Activated T-helper 17 cell treated with anti-CD3 and anti-CD28 coated beads, Interleukin-2, amount 50 U/mL, for 72 hours (primary cell): Measurements from ENCODE around the gene SMU1. TPM values are rescaled to one million over a fixed set of nuclear protein-coding genes. Genes with fewer than 3 reads are reported as not detected.
A peak's percentile ranks its signal among the peaks of the same experiment; 100 is the strongest.

ENCODE experiments used
- ATAC-seq: fragments of 150-1000 bp; cut with Tn5 transposase; replicated peaks from 2 replicates; pipeline ENCODE4 v1.10.0; 2021; ENCODE audit warnings: mild to moderate bottlenecking, moderate library complexity
- H3K27ac Mint-ChIP-seq: one replicate; pipeline ENCODE4 v1.8.0; 2022; ENCODE audit warnings: mixed read lengths
- H3K27me3 Mint-ChIP-seq: one replicate; pipeline ENCODE4 v1.8.0; 2022; ENCODE audit warnings: mixed read lengths
- H3K36me3 Mint-ChIP-seq: one replicate; pipeline ENCODE4 v1.8.0; 2022; ENCODE audit warnings: low read depth, mild to moderate bottlenecking, mixed read lengths
- H3K4me1 Mint-ChIP-seq: one replicate; pipeline ENCODE4 v1.8.0; 2022; ENCODE audit warnings: mixed read lengths
- H3K4me3 Mint-ChIP-seq: one replicate; pipeline ENCODE4 v1.8.0; 2022; ENCODE audit warnings: mild to moderate bottlenecking, mixed read lengths
- H3K9me3 Mint-ChIP-seq: one replicate; pipeline ENCODE4 v1.8.0; 2022; ENCODE audit warnings: mixed read lengths
- total RNA-seq, 2 donors: library from RNA; stranded (reverse); gene quantifications; one replicate each; pipeline ENCODE4 v1.2.3, GENCODE V29; 2022

SMU1 gene
- total RNA-seq, 2 donors from 2014 or later = 24.2 to 30.9 TPM

- peak; percentile 61 for ATAC-seq
- peak overlapping the region; percentile 62 for H3K27ac Mint-ChIP-seq
- H3K27me3 Mint-ChIP-seq = no peaks in the 10 kb centered on the region
- H3K9me3 Mint-ChIP-seq = no peaks in the 10 kb centered on the region
- peaks cover 8% of the 10 kb centered on the region for H3K4me1 Mint-ChIP-seq
- H3K4me3 Mint-ChIP-seq = no peak overlapping the region
- H3K36me3 Mint-ChIP-seq = peaks cover 60% of the 10 kb centered on the region
These were observed 33.5 kb upstream of the SMU1 start for GRCh38 chr9:33109850-33110595.

- H3K4me3 Mint-ChIP-seq = no peak overlapping the region
- no peaks in the 10 kb centered on the region for H3K9me3 Mint-ChIP-seq
- no peak for ATAC-seq
- peaks cover 8% of the 10 kb centered on the region for H3K4me1 Mint-ChIP-seq
- peak overlapping the region; percentile 62 for H3K27ac Mint-ChIP-seq
- no peaks in the 10 kb centered on the region for H3K27me3 Mint-ChIP-seq
- peaks cover 51% of the 10 kb centered on the region for H3K36me3 Mint-ChIP-seq
These were observed 32.6 kb upstream of the SMU1 start for GRCh38 chr9:33109097-33109496.

GRCh38 chr9:33108472-33108871 is 32.0 kb upstream of the SMU1 start:
- no peaks in the 10 kb centered on the region for H3K27me3 Mint-ChIP-seq
- peaks cover 45% of the 10 kb centered on the region for H3K36me3 Mint-ChIP-seq
- no peak for ATAC-seq

GRCh38 chr9:33107762-33108161 is 31.3 kb upstream of the SMU1 start:
- H3K27ac Mint-ChIP-seq = no peak overlapping the region
- no peak for ATAC-seq
- H3K4me3 Mint-ChIP-seq = no peak overlapping the region
- H3K4me1 Mint-ChIP-seq = peaks cover 8% of the 10 kb centered on the region
- H3K27me3 Mint-ChIP-seq = no peaks in the 10 kb centered on the region
- no peaks in the 10 kb centered on the region for H3K9me3 Mint-ChIP-seq
- peaks cover 38% of the 10 kb centered on the region for H3K36me3 Mint-ChIP-seq

More at GRCh38 chr9:33108472-33108871, 32.0 kb upstream of the SMU1 start:
- H3K27ac Mint-ChIP-seq = no peak overlapping the region
- H3K9me3 Mint-ChIP-seq = no peaks in the 10 kb centered on the region
- peaks cover 8% of the 10 kb centered on the region for H3K4me1 Mint-ChIP-seq
- no peak overlapping the region for H3K4me3 Mint-ChIP-seq

- peaks cover 8% of the 10 kb centered on the region for H3K4me1 Mint-ChIP-seq
- no peak overlapping the region for H3K4me3 Mint-ChIP-seq
- no peak for ATAC-seq
- H3K9me3 Mint-ChIP-seq = no peaks in the 10 kb centered on the region
- peak overlapping the region; percentile 62 for H3K27ac Mint-ChIP-seq
- peaks cover 30% of the 10 kb centered on the region for H3K36me3 Mint-ChIP-seq
- no peaks in the 10 kb centered on the region for H3K27me3 Mint-ChIP-seq
These were observed 30.6 kb upstream of the SMU1 start for GRCh38 chr9:33106827-33107621.

GRCh38 chr9:33106372-33106771 is 29.9 kb upstream of the SMU1 start:
- H3K4me1 Mint-ChIP-seq = peaks cover 3% of the 10 kb centered on the region
- H3K36me3 Mint-ChIP-seq = peaks cover 24% of the 10 kb centered on the region
- peak overlapping the region; percentile 62 for H3K27ac Mint-ChIP-seq
- no peak overlapping the region for H3K4me3 Mint-ChIP-seq
- no peak for ATAC-seq
- H3K27me3 Mint-ChIP-seq = no peaks in the 10 kb centered on the region
- H3K9me3 Mint-ChIP-seq = no peaks in the 10 kb centered on the region

GRCh38 chr9:33105959-33106358 is 29.5 kb upstream of the SMU1 start:
- Mint-ChIP-seq H3K4me1 (peaks cover 2% of the 10 kb centered on the region), H3K36me3 (peaks cover 19% of the 10 kb centered on the region), H3K27me3 (no peaks in the 10 kb centered on the region), H3K4me3 (no peak overlapping the region), H3K27ac (peak overlapping the region; percentile 62), H3K9me3 (no peaks in the 10 kb centered on the region)
- no peak for ATAC-seq

- H3K27ac Mint-ChIP-seq = no peak overlapping the region
- no peaks in the 10 kb centered on the region for H3K4me1 Mint-ChIP-seq
- H3K9me3 Mint-ChIP-seq = no peaks in the 10 kb centered on the region
- no peaks in the 10 kb centered on the region for H3K27me3 Mint-ChIP-seq
- H3K36me3 Mint-ChIP-seq = peaks cover 15% of the 10 kb centered on the region
- no peak overlapping the region for H3K4me3 Mint-ChIP-seq
- no peak for ATAC-seq
These were observed 29.0 kb upstream of the SMU1 start for GRCh38 chr9:33105504-33105903.

- Mint-ChIP-seq H3K9me3 (no peaks in the 10 kb centered on the region), H3K27ac (peak overlapping the region; percentile 72), H3K36me3 (peaks cover 5% of the 10 kb centered on the region), H3K4me1 (no peaks in the 10 kb centered on the region), H3K4me3 (no peak overlapping the region), H3K27me3 (no peaks in the 10 kb centered on the region)
- ATAC-seq = no peak
These were observed 27.9 kb upstream of the SMU1 start for GRCh38 chr9:33104401-33104800.

GRCh38 chr9:33103501-33104281 is 27.2 kb upstream of the SMU1 start:
- Mint-ChIP-seq H3K36me3 (no peaks in the 10 kb centered on the region), H3K27ac (peak overlapping the region; percentile 72)
- ATAC-seq = no peak

GRCh38 chr9:33102551-33103210 is 26.2 kb upstream of the SMU1 start:
- Mint-ChIP-seq H3K9me3 (no peaks in the 10 kb centered on the region), H3K27me3 (no peaks in the 10 kb centered on the region), H3K27ac (no peak overlapping the region), H3K4me3 (no peak overlapping the region), H3K36me3 (no peaks in the 10 kb centered on the region), H3K4me1 (no peaks in the 10 kb centered on the region)
- no peak for ATAC-seq

More at GRCh38 chr9:33103501-33104281, 27.2 kb upstream of the SMU1 start:
- H3K4me3 Mint-ChIP-seq = no peak overlapping the region
- H3K9me3 Mint-ChIP-seq = no peaks in the 10 kb centered on the region
- no peaks in the 10 kb centered on the region for H3K4me1 Mint-ChIP-seq
- H3K27me3 Mint-ChIP-seq = no peaks in the 10 kb centered on the region

GRCh38 chr9:33101104-33101951 is 24.9 kb upstream of the SMU1 start:
- Mint-ChIP-seq H3K27ac (no peak overlapping the region), H3K36me3 (no peaks in the 10 kb centered on the region), H3K4me3 (no peak overlapping the region), H3K27me3 (no peaks in the 10 kb centered on the region), H3K9me3 (no peaks in the 10 kb centered on the region), H3K4me1 (no peaks in the 10 kb centered on the region)
- no peak for ATAC-seq

- H3K36me3 Mint-ChIP-seq = no peaks in the 10 kb centered on the region
- no peak overlapping the region for H3K27ac Mint-ChIP-seq
- H3K9me3 Mint-ChIP-seq = no peaks in the 10 kb centered on the region
- H3K4me3 Mint-ChIP-seq = no peak overlapping the region
- no peaks in the 10 kb centered on the region for H3K27me3 Mint-ChIP-seq
- no peaks in the 10 kb centered on the region for H3K4me1 Mint-ChIP-seq
- ATAC-seq = no peak
These were observed 23.3 kb upstream of the SMU1 start for GRCh38 chr9:33099754-33100153.
